ENCODE measurements around the gene SEMA5A. TPM values are rescaled to one million over a fixed set of nuclear protein-coding genes. Genes with fewer than 3 reads are reported as not detected.

The SEMA5A gene
- total RNA-seq, 4 donors from 2014 or later, result 15.0 to 81.0 (median 52.9) TPM

DNA sequence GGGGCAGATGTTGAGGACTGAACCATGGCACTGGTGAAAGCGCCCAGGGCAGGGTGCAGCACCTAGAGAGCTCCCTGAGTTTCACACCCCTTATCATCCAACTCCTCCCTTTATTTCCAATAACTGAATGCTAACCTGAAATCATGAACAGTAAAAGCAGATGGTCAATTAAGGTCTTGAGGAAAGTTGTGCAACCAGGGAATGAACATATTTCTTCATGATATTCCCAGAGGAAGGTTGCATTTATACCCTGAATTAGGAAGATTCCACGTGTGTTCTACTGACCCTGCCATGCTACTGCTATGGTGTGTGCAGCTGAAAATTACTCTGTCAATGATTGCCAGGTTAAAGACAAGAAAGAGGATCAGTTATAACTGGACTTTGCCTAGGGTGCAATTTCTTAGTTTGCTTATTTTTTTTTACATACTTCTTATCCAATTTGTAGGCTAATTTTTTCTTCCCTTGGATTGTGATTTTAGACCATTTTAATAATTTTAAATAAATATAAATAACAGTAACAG is 319.8 kb downstream of the SEMA5A start:
- intact Hi-C loops (cut with DNase I; ENCODE audit: low total_unique reads), result no loop called here
- TF ChIP-seq EP300 (IDR thresholded peaks at IDR 0.05; ENCODE audit: low read depth) (no peak), POLR2AphosphoS5 (IDR thresholded peaks at IDR 0.05) (no peak), POLR2A (IDR thresholded peaks at IDR 0.05) (no peak)
- TF ChIP-seq, protein P1, sequence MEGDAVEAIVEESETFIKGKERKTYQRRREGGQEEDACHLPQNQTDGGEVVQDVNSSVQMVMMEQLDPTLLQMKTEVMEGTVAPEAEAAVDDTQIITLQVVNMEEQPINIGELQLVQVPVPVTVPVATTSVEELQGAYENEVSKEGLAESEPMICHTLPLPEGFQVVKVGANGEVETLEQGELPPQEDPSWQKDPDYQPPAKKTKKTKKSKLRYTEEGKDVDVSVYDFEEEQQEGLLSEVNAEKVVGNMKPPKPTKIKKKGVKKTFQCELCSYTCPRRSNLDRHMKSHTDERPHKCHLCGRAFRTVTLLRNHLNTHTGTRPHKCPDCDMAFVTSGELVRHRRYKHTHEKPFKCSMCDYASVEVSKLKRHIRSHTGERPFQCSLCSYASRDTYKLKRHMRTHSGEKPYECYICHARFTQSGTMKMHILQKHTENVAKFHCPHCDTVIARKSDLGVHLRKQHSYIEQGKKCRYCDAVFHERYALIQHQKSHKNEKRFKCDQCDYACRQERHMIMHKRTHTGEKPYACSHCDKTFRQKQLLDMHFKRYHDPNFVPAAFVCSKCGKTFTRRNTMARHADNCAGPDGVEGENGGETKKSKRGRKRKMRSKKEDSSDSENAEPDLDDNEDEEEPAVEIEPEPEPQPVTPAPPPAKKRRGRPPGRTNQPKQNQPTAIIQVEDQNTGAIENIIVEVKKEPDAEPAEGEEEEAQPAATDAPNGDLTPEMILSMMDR (IDR thresholded peaks at IDR 0.05), result no peak
- Histone ChIP-seq H3K36me3 (no peaks in the 10 kb centered on the region), H3K27me3 (no peaks in the 10 kb centered on the region), H3K4me1 (no peaks in the 10 kb centered on the region), H3K9me3 (no peaks in the 10 kb centered on the region), H3K4me3 (no peak overlapping the region), H3K27ac (no peak overlapping the region)
- no peak for DNase-seq
- in situ Hi-C loops (cut with MboI; ENCODE audit: low pct_ligation_motif_present in 1 of 4, low pct_unique_long_range_greater_than_20kb in 1 of 4, low sequenced_read_pairs in 3 of 4), result no loop called here
- WGBS, 2 donors (ENCODE audit: low coverage in 1 of 2), result 0 to 63% methylated on average over 1 to 2 of the region's 2 CpGs

DNA sequence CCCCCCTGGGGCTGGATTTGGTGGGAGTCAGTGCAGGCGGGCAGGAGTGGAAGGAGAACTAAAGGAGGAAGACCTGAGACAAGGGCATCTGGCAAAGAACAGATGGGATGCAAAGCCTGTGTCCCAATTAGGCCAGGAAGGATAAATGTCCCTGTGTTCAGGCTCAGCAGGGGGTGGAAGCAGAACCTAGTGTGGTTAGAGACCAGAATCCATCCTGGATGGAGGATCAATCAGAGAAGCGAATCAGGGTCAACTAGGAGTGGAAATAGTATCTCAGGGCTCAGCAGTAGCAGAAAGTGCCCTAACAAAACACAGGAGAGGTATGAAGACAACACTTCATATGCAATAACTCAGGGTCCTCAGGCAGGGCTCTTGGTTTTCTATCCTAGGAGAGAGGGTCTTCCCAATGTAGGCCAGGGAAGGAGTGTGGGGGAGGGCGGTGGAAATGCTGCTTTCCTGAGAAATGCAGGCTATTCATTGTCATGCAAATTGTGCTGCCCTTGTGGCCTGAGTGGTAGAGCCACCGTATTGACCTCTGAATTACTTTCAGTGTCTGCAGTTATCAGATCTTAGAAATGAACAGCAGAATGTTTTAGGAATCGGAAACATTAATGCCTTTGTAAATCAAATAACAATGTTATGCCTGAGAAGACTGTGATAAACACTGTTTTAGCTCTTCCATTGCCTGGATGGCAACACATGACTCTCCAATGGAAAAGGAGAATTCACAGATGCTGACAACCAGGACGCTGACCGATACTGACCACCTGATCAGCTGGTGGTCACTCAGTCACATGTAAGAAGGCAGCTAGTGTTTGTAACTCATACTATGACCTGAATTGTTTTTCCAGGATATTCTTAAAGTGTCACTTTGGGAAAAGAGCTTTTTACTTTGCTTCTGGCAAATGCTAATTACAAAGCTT is 323.6 kb downstream of the SEMA5A start:
- TF ChIP-seq, protein P1 (IDR thresholded peaks at IDR 0.05), result no peak
- TF ChIP-seq POLR2A (IDR thresholded peaks at IDR 0.05), result no peak
- TF ChIP-seq POLR2AphosphoS5 (IDR thresholded peaks at IDR 0.05), result no peak
- TF ChIP-seq EP300 (IDR thresholded peaks at IDR 0.05; ENCODE audit: low read depth), result no peak
- Histone ChIP-seq H3K27ac (no peak overlapping the region), H3K4me1 (no peaks in the 10 kb centered on the region), H3K9me3 (no peaks in the 10 kb centered on the region), H3K4me3 (no peak overlapping the region), H3K27me3 (no peaks in the 10 kb centered on the region), H3K36me3 (no peaks in the 10 kb centered on the region)
- intact Hi-C loops (cut with DNase I; ENCODE audit: low total_unique reads) (no loop called here), in situ Hi-C loops (cut with MboI; ENCODE audit: low pct_ligation_motif_present in 1 of 4, low pct_unique_long_range_greater_than_20kb in 1 of 4, low sequenced_read_pairs in 3 of 4) (loop anchor here in 3 of 4 donors (25.0 kb wide), 3 partner anchors 460 to 1310 kb away; no protein-coding TSS in a partner anchor)
- 83 to 86% methylated on average over 6 to 7 of the region's 7 CpGs for WGBS, 2 donors (ENCODE audit: low coverage in 1 of 2)
- DNase-seq, result no peak

DNA sequence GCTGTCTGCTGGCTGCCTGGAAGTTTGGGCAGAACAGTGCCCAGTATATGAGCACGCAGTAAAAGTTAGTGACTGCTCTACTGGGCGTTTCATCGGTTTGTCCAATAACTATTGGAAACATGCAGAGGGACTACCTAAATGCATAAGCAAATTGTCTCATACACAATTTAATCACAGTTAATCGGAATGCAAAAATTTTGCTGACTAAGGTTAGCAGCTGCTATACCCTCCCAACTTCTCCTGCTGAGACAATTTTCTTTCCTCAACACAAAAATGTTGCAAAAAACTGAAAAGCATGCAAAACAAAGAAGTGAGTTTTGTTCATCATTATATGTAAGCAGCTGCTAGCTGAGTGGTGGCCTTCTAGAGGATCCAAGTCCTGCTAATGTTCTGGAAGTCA is 327.5 kb downstream of the SEMA5A start:
- Histone ChIP-seq H3K9me3 (no peaks in the 10 kb centered on the region), H3K27ac (no peak overlapping the region), H3K4me1 (no peaks in the 10 kb centered on the region), H3K4me3 (no peak overlapping the region), H3K36me3 (no peaks in the 10 kb centered on the region), H3K27me3 (no peaks in the 10 kb centered on the region)
- DNase-seq, result no peak
- in situ Hi-C loops (cut with MboI; ENCODE audit: low pct_ligation_motif_present in 1 of 4, low pct_unique_long_range_greater_than_20kb in 1 of 4, low sequenced_read_pairs in 3 of 4) (loop anchor here in 3 of 4 donors (25.0 kb wide), 3 partner anchors 456 to 1306 kb away; no protein-coding TSS in a partner anchor), intact Hi-C loops (cut with DNase I; ENCODE audit: low total_unique reads) (no loop called here)
- WGBS, 2 donors (ENCODE audit: low coverage in 1 of 2), result 87 to 96% methylated on average over 4 of the region's 4 CpGs
- TF ChIP-seq, protein P1 (IDR thresholded peaks at IDR 0.05), result no peak
- TF ChIP-seq POLR2AphosphoS5 (IDR thresholded peaks at IDR 0.05) (no peak), POLR2A (IDR thresholded peaks at IDR 0.05) (no peak), EP300 (IDR thresholded peaks at IDR 0.05; ENCODE audit: low read depth) (no peak)

DNA sequence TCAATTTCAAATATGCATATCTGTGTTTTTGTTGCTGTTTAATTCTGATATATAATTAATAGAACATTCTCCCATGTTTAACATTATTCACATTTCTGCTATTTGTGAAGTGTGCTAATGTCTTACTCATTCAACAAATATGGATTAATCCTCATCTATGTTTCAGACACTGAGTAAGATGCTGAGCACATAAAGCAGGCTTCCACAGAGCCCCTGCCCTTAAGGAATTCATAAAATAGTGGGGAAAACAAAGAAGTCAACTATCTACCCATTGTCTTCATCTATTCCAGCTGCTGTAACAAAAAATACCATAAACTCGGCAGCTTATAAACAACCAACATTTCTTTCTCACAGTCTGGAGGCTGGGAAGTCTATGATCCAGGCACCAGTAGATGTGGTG is 333.3 kb downstream of the SEMA5A start:
- in situ Hi-C loops (cut with MboI; ENCODE audit: low pct_ligation_motif_present in 1 of 4, low pct_unique_long_range_greater_than_20kb in 1 of 4, low sequenced_read_pairs in 3 of 4), result loop anchor here in 3 of 4 donors (25.0 kb wide), 3 partner anchors 450 to 1300 kb away; no protein-coding TSS in a partner anchor
- Histone ChIP-seq H3K4me1 (no peaks in the 10 kb centered on the region), H3K9me3 (no peaks in the 10 kb centered on the region), H3K27me3 (no peaks in the 10 kb centered on the region), H3K4me3 (no peak overlapping the region), H3K27ac (no peak overlapping the region), H3K36me3 (no peaks in the 10 kb centered on the region)
- DNase-seq, result no peak
- 86% methylated on average over 1 of the region's 1 CpG; no CpG with 5 or more reads in 1 of the 2 donors for WGBS, 2 donors (ENCODE audit: low coverage in 1 of 2)
- intact Hi-C loops (cut with DNase I; ENCODE audit: low total_unique reads), result no loop called here
- TF ChIP-seq, protein P1 (IDR thresholded peaks at IDR 0.05), result no peak
- no peak for TF ChIP-seq EP300 (IDR thresholded peaks at IDR 0.05; ENCODE audit: low read depth)
- TF ChIP-seq POLR2A (IDR thresholded peaks at IDR 0.05), result no peak
- no peak for TF ChIP-seq POLR2AphosphoS5 (IDR thresholded peaks at IDR 0.05)
